ENCODE results near the gene SF3B4.
A peak's percentile ranks its signal among the peaks of the same experiment; 100 is the strongest.

The SF3B4 gene

GRCh38 chr1:149931212-149931790, 3.7 kb upstream of the SF3B4 start:
- Mint-ChIP-seq H3K9me3 (no peaks in the 10 kb centered on the region), H3K4me1 (peaks cover 40% of the 10 kb centered on the region), H3K27me3 (ENCODE audit: low read depth, poor library complexity) (peaks cover 5% of the 10 kb centered on the region), H3K36me3 (ENCODE audit: low read depth) (peaks cover 10% of the 10 kb centered on the region), H3K27ac (no peak overlapping the region), H3K4me3 (no peak overlapping the region)
- no peak for DNase-seq
- TF ChIP-seq CTCF (IDR thresholded peaks at IDR 0.05) = no peak

GRCh38 chr1:149929856-149930255, 2.3 kb upstream of the SF3B4 start:
- Mint-ChIP-seq H3K27me3 (ENCODE audit: low read depth, poor library complexity) (peaks cover 5% of the 10 kb centered on the region), H3K36me3 (ENCODE audit: low read depth) (peaks cover 25% of the 10 kb centered on the region)

GRCh38 chr1:149928401-149928724, 760 bp upstream of the SF3B4 start:
- no peak for TF ChIP-seq CTCF (IDR thresholded peaks at IDR 0.05)
- Mint-ChIP-seq H3K4me3 (peak overlapping the region; percentile 100), H3K9me3 (no peaks in the 10 kb centered on the region), H3K4me1 (peaks cover 50% of the 10 kb centered on the region), H3K27me3 (ENCODE audit: low read depth, poor library complexity) (peaks cover 5% of the 10 kb centered on the region), H3K27ac (peak overlapping the region; percentile 98), H3K36me3 (ENCODE audit: low read depth) (peaks cover 40% of the 10 kb centered on the region)
- DNase-seq = no peak

More at GRCh38 chr1:149929856-149930255, 2.3 kb upstream of the SF3B4 start:
- DNase-seq = no peak
- Mint-ChIP-seq H3K9me3 (no peaks in the 10 kb centered on the region), H3K4me3 (no peak overlapping the region), H3K4me1 (peaks cover 45% of the 10 kb centered on the region), H3K27ac (peak overlapping the region; percentile 55)
- TF ChIP-seq CTCF (IDR thresholded peaks at IDR 0.05) = no peak

- DNase-seq = no peak
- Mint-ChIP-seq H3K36me3 (ENCODE audit: low read depth) (peaks cover 48% of the 10 kb centered on the region), H3K9me3 (no peaks in the 10 kb centered on the region), H3K27me3 (ENCODE audit: low read depth, poor library complexity) (peaks cover 5% of the 10 kb centered on the region), H3K27ac (peak overlapping the region; percentile 98), H3K4me1 (peaks cover 50% of the 10 kb centered on the region), H3K4me3 (peak overlapping the region; percentile 100)
- no peak for TF ChIP-seq CTCF (IDR thresholded peaks at IDR 0.05)
These were observed 494 bp downstream of the SF3B4 start for GRCh38 chr1:149927056-149927562.

- Mint-ChIP-seq H3K9me3 (no peaks in the 10 kb centered on the region), H3K36me3 (ENCODE audit: low read depth) (peaks cover 47% of the 10 kb centered on the region), H3K27ac (no peak overlapping the region), H3K27me3 (ENCODE audit: low read depth, poor library complexity) (peaks cover 5% of the 10 kb centered on the region), H3K4me3 (peak overlapping the region; percentile 100), H3K4me1 (peaks cover 57% of the 10 kb centered on the region)
- TF ChIP-seq CTCF (IDR thresholded peaks at IDR 0.05) = no peak
- no peak for DNase-seq
These were observed 1.3 kb downstream of the SF3B4 start for GRCh38 chr1:149926296-149926695.

- Mint-ChIP-seq H3K36me3 (ENCODE audit: low read depth) (peaks cover 47% of the 10 kb centered on the region), H3K27me3 (ENCODE audit: low read depth, poor library complexity) (peaks cover 5% of the 10 kb centered on the region), H3K4me3 (peak overlapping the region; percentile 100), H3K9me3 (no peaks in the 10 kb centered on the region), H3K27ac (no peak overlapping the region), H3K4me1 (peaks cover 57% of the 10 kb centered on the region)
- TF ChIP-seq CTCF (IDR thresholded peaks at IDR 0.05) = no peak
- no peak for DNase-seq
These were observed 1.9 kb downstream of the SF3B4 start for GRCh38 chr1:149925751-149926150.
